Measurements from ENCODE around the gene ZNF384. TPM values are rescaled to one million over a fixed set of nuclear protein-coding genes. Genes with fewer than 3 reads are reported as not detected.
A peak's percentile ranks its signal among the peaks of the same experiment; 100 is the strongest.

The ZNF384 gene
- total RNA-seq, 2 experiments from 2014 or later: 67.6 TPM

GRCh38 chr12:6643569-6644256 lies 45.5 kb downstream of the ZNF384 start:
- Mint-ChIP-seq H3K27me3 (no peaks in the 10 kb centered on the region), H3K36me3 (ENCODE audit: low read depth) (peaks cover 18% of the 10 kb centered on the region), H3K4me3 (no peak overlapping the region), H3K27ac (no peak overlapping the region), H3K4me1 (ENCODE audit: low read depth) (peaks cover 15% of the 10 kb centered on the region), H3K9me3 (no peaks in the 10 kb centered on the region)
- ATAC-seq (ENCODE audit: poor library complexity) (no peak), DNase-seq (peak in 2 of 14 experiments; percentile 28 to 33)
- peaks cover 15% of the 10 kb centered on the region for H3K4me1 ChIP-seq (ENCODE audit: insufficient read depth, low read length)
- peaks cover 2% of the 10 kb centered on the region for H3K36me3 ChIP-seq (ENCODE audit: insufficient read depth, low read length)
- intact Hi-C loops (cut with DNase I, micrococcal nuclease): loop anchor here in 1 of 2 experiments (2.0 kb wide), 1 partner anchor 23 kb away; no protein-coding TSS in a partner anchor
- H3K9me3 ChIP-seq (ENCODE audit: control insufficient read depth in 1 of 2, insufficient read depth in 1 of 2, low read length in 2 of 2): peaks cover 10 to 14% of the 10 kb centered on the region in 2 experiments
- TF ChIP-seq CTCF (IDR thresholded peaks at IDR 0.05): no peak
- POLR2A ChIA-PET: interaction anchor here (0.9 kb wide), 1 partner anchor 23 kb away, joined by 3 read pairs; no protein-coding TSS in a partner anchor
- no peak overlapping the region for H3K27ac ChIP-seq (ENCODE audit: low read depth in 1 of 2, low read length in 2 of 2)
- no peaks in the 10 kb centered on the region for H3K27me3 ChIP-seq (ENCODE audit: control insufficient read depth in 1 of 2, insufficient read depth in 2 of 2, low read length in 2 of 2)
- CTCF ChIA-PET: no interaction called here
- no peak overlapping the region for H3K4me3 ChIP-seq (ENCODE audit: low read length)

- Mint-ChIP-seq H3K27ac (no peak overlapping the region), H3K9me3 (no peaks in the 10 kb centered on the region), H3K4me1 (ENCODE audit: low read depth) (peaks cover 11% of the 10 kb centered on the region), H3K27me3 (no peaks in the 10 kb centered on the region), H3K4me3 (no peak overlapping the region), H3K36me3 (ENCODE audit: low read depth) (no peaks in the 10 kb centered on the region)
- Histone ChIP-seq H3K27ac (ENCODE audit: low read depth in 1 of 2, low read length in 2 of 2) (no peak overlapping the region), H3K9me3 (ENCODE audit: control insufficient read depth in 1 of 2, insufficient read depth in 1 of 2, low read length in 2 of 2) (peaks cover 10 to 14% of the 10 kb centered on the region in 2 experiments), H3K4me1 (ENCODE audit: insufficient read depth, low read length) (peaks cover 11% of the 10 kb centered on the region), H3K27me3 (ENCODE audit: control insufficient read depth in 1 of 2, insufficient read depth in 2 of 2, low read length in 2 of 2) (no peaks in the 10 kb centered on the region), H3K36me3 (ENCODE audit: insufficient read depth, low read length) (no peaks in the 10 kb centered on the region), H3K4me3 (ENCODE audit: low read length) (no peak overlapping the region)
- POLR2A ChIA-PET: no interaction called here
- CTCF ChIA-PET: no interaction called here
- intact Hi-C loops (cut with DNase I, micrococcal nuclease): no loop called here
- DNase-seq (no peak), ATAC-seq (ENCODE audit: poor library complexity) (no peak)
- no peak for TF ChIP-seq CTCF (IDR thresholded peaks at IDR 0.05)
These were observed 48.0 kb downstream of the ZNF384 start for GRCh38 chr12:6641131-6641530.

GRCh38 chr12:6640497-6640896 lies 48.7 kb downstream of the ZNF384 start:
- H3K27ac ChIP-seq (ENCODE audit: low read depth in 1 of 2, low read length in 2 of 2): no peak overlapping the region
- H3K36me3 ChIP-seq (ENCODE audit: insufficient read depth, low read length): no peaks in the 10 kb centered on the region
- Mint-ChIP-seq H3K9me3 (no peaks in the 10 kb centered on the region), H3K36me3 (ENCODE audit: low read depth) (no peaks in the 10 kb centered on the region), H3K27me3 (no peaks in the 10 kb centered on the region), H3K27ac (no peak overlapping the region), H3K4me3 (no peak overlapping the region), H3K4me1 (ENCODE audit: low read depth) (peaks cover 17% of the 10 kb centered on the region)
- H3K9me3 ChIP-seq (ENCODE audit: control insufficient read depth in 1 of 2, insufficient read depth in 1 of 2, low read length in 2 of 2): peaks cover 10 to 14% of the 10 kb centered on the region in 2 experiments
- ChIA-PET CTCF (no interaction called here), POLR2A (interaction anchor here (0.6 kb wide), 1 partner anchor 9 kb away, joined by 3 read pairs; no protein-coding TSS in a partner anchor)
- H3K27me3 ChIP-seq (ENCODE audit: control insufficient read depth in 1 of 2, insufficient read depth in 2 of 2, low read length in 2 of 2): no peaks in the 10 kb centered on the region
- TF ChIP-seq CTCF (IDR thresholded peaks at IDR 0.05): no peak
- DNase-seq: no peak
- intact Hi-C loops (cut with DNase I, micrococcal nuclease): no loop called here
- peaks cover 18% of the 10 kb centered on the region for H3K4me1 ChIP-seq (ENCODE audit: insufficient read depth, low read length)
- no peak overlapping the region for H3K4me3 ChIP-seq (ENCODE audit: low read length)
- ATAC-seq (ENCODE audit: poor library complexity): no peak

Data from CD4-positive, alpha-beta T cell (primary cell).